HCT116 (cell line): ENCODE data around the gene ZWILCH. TPM values are rescaled to one million over a fixed set of nuclear protein-coding genes. Genes with fewer than 3 reads are reported as not detected.

Experiments
- ATAC-seq: fragments of 200-7000 bp; cut with Tn5 transposase; 2 replicates; pipeline ENCODE4 v1.9.1; 2020; ENCODE audit warnings: mild to moderate bottlenecking, moderate library complexity
- BruUV-seq: library from RNA; stranded (reverse); fragments of 400-500 nt; replicated peaks from 2 replicates; lab custom pipeline; 2021; lab: Mats Ljungman, UMichigan
- CTCF ChIA-PET: fragments of 300-600 bp; sonication (Branson Sonifier 250); formaldehyde crosslinking; loops from one replicate; lab custom pipeline; 2021; ENCODE audit warnings: antibody characterized with exemption; lab: Charles Lee
- POLR2A ChIA-PET: fragments of 300-600, 350-600 bp; sonication (Branson Sonifier 250); formaldehyde crosslinking; loops from one replicate; lab custom pipeline; 2021; ENCODE audit warnings: antibody characterized with exemption; lab: Charles Lee
- RAD21 ChIA-PET, 2 experiments: fragments of 300-600 bp; sonication (Branson Sonifier 250); formaldehyde crosslinking; loops; one replicate each; lab custom pipeline; 2023; ENCODE audit warnings: low total read pairs in 2 of 2; ENCODE audit not compliant: uncharacterized antibody in 2 of 2, unreplicated experiment in 2 of 2, low non-redundant PET in 1 of 2; lab: Charles Lee
- DNase-seq: peaks from one replicate; pipeline ENCODE4 v3.0.0-alpha.2; 2010; ENCODE audit warnings: low read depth, low spot score
- H2AFZ ChIP-seq: fragments of 200-600 bp; shearing (Covaris generic), sonication (generic); 2 replicates; pipeline ENCODE4 v1.6.1; 2017; ENCODE audit warnings: low read depth, mixed run types, mixed read lengths, antibody characterized with exemption, low read length; ENCODE audit not compliant: poor library complexity, severe bottlenecking
- H3K27ac ChIP-seq: 2 replicates; pipeline ENCODE4 v1.5.1; 2012; ENCODE audit warnings: low read depth, low read length
- H3K27me3 ChIP-seq: fragments of 200-600 bp; sonication (generic); 2 replicates; pipeline ENCODE4 v1.6.1; 2016; ENCODE audit warnings: mixed run types, low read length, mixed read lengths; ENCODE audit not compliant: insufficient read depth
- H3K36me3 ChIP-seq, 2 experiments: fragments of 200-500 bp in 1 of 2; fragments of 200-600 bp in 1 of 2; sonication (Bioruptor generic) in 1 of 2; sonication (generic) in 1 of 2; 2 replicates each; pipeline versions ENCODE4 v1.5.1 to v1.6.1; 2014 to 2016; ENCODE audit warnings: low read length in 2 of 2, inconsistent platforms in 1 of 2, mixed read lengths in 1 of 2, mixed run types in 1 of 2; ENCODE audit not compliant: insufficient read depth in 2 of 2, control insufficient read depth in 1 of 2
- H3K4me1 ChIP-seq, 2 experiments: fragments of 200-600 bp in 1 of 2; sonication (generic) in 1 of 2; 2 replicates each; pipeline versions ENCODE4 v1.5.1 to v1.6.1; 2012 to 2017; ENCODE audit warnings: low read length in 2 of 2, inconsistent platforms in 1 of 2, mild to moderate bottlenecking in 1 of 2, mixed read lengths in 1 of 2, mixed run types in 1 of 2, moderate library complexity in 1 of 2; ENCODE audit not compliant: insufficient read depth in 2 of 2, control insufficient read depth in 1 of 2
- H3K4me2 ChIP-seq: fragments of 200-600 bp; sonication (generic); 2 replicates; pipeline ENCODE4 v1.6.1; 2017; ENCODE audit warnings: mixed run types, low read length, mixed read lengths
- H3K4me3 ChIP-seq, 2 experiments: fragments of 200-600 bp in 1 of 2; sonication (generic) in 1 of 2; replicated peaks in 1 of 2; 2 replicates each; pipeline ENCODE4 v1.5.1; 2011 to 2016; ENCODE audit warnings: low read length in 2 of 2, control low read depth in 1 of 2, low read depth in 1 of 2, mild to moderate bottlenecking in 1 of 2, mixed read lengths in 1 of 2, mixed run types in 1 of 2
- H3K79me2 ChIP-seq: fragments of 200-600 bp; sonication (generic); 2 replicates; pipeline ENCODE4 v1.6.1; 2017; ENCODE audit warnings: mild to moderate bottlenecking, mixed run types, low read length, moderate library complexity, mixed read lengths; ENCODE audit not compliant: insufficient read depth
- H3K9ac ChIP-seq: fragments of 200-600 bp; sonication (generic); 2 replicates; pipeline ENCODE4 v1.6.1; 2016; ENCODE audit warnings: low read length, mixed read lengths
- H3K9me2 ChIP-seq: fragments of 200-600 bp; sonication (generic), shearing (Covaris generic); 2 replicates; pipeline ENCODE4 v1.6.1; 2017; ENCODE audit warnings: mixed run types, mild to moderate bottlenecking, moderate library complexity; ENCODE audit not compliant: insufficient read depth
- H3K9me3 ChIP-seq, 2 experiments: fragments of 200-500 bp in 1 of 2; fragments of 200-600 bp in 1 of 2; sonication (Bioruptor generic) in 1 of 2; sonication (generic) in 1 of 2; 2 replicates each; pipeline ENCODE4 v1.6.1; 2014 to 2017; ENCODE audit warnings: low read length in 2 of 2, mixed read lengths in 2 of 2, inconsistent platforms in 1 of 2, low read depth in 1 of 2, mild to moderate bottlenecking in 1 of 2, mixed run types in 1 of 2, moderate library complexity in 1 of 2; ENCODE audit not compliant: control insufficient read depth in 1 of 2, insufficient read depth in 1 of 2
- H4K20me1 ChIP-seq: fragments of 200-600 bp; sonication (generic), shearing (Covaris generic); 2 replicates; pipeline ENCODE4 v1.6.1; 2017; ENCODE audit warnings: mixed run types, mild to moderate bottlenecking, moderate library complexity; ENCODE audit not compliant: insufficient read depth
- ATF3 ChIP-seq: IDR thresholded peaks from 2 replicates; pipeline ENCODE4 v1.6.1; 2012
- EGR1 ChIP-seq: IDR thresholded peaks from 2 replicates; pipeline ENCODE4 v1.6.1; 2012; ENCODE audit warnings: low read depth
- EZH2 ChIP-seq: fragments of 200-600 bp; sonication (generic); IDR thresholded peaks from 2 replicates; pipeline ENCODE4 v1.6.1; 2017; ENCODE audit warnings: antibody characterized with exemption, mixed run types
- FOSL1 ChIP-seq: IDR thresholded peaks from 2 replicates; pipeline ENCODE4 v1.6.1; 2012; ENCODE audit warnings: low read depth
- JUND ChIP-seq: IDR thresholded peaks from 2 replicates; pipeline ENCODE4 v1.6.1; 2012
- MAX ChIP-seq: IDR thresholded peaks from 2 replicates; pipeline ENCODE4 v1.6.1; 2012
- POLR2A ChIP-seq: IDR thresholded peaks from 2 replicates; pipeline ENCODE4 v1.7.0; 2011; ENCODE audit warnings: borderline replicate concordance; ENCODE audit not compliant: insufficient read depth, insufficient read length; ENCODE audit errors: extremely low read depth
- POLR2AphosphoS5 ChIP-seq: IDR thresholded peaks from 2 replicates; pipeline ENCODE4 v1.6.1; 2011; ENCODE audit warnings: mild to moderate bottlenecking, low read depth, low read length, moderate library complexity
- SIN3A ChIP-seq: IDR thresholded peaks from 2 replicates; pipeline ENCODE4 v1.6.1; 2012; ENCODE audit warnings: low read depth
- SRF ChIP-seq: IDR thresholded peaks from 2 replicates; pipeline ENCODE4 v1.6.1; 2012; ENCODE audit warnings: low read depth
- TCF7L2 ChIP-seq: IDR thresholded peaks from 2 replicates; pipeline ENCODE4 v1.7.0; 2011; ENCODE audit warnings: borderline replicate concordance, inconsistent platforms; ENCODE audit not compliant: insufficient read depth, insufficient read length; ENCODE audit errors: extremely low read depth
- YY1 ChIP-seq: IDR thresholded peaks from 2 replicates; pipeline ENCODE4 v1.6.1; 2011; ENCODE audit warnings: low read length, low read depth, moderate library complexity, mild to moderate bottlenecking; ENCODE audit not compliant: insufficient replicate concordance; ENCODE audit errors: extremely low read depth
- ZFX ChIP-seq: fragments of 450-650 bp; IDR thresholded peaks from 2 replicates; pipeline ENCODE4 v1.6.1; 2017
- intact Hi-C: fragments of 100-400 bp; cut with micrococcal nuclease; formaldehyde crosslinking; loops from 2 replicates; pipeline ENCODE4 v1.10.0; 2022
- total RNA-seq: library from RNA; stranded (reverse); gene quantifications from one replicate; pipeline ENCODE4 v1.2.1, GENCODE V29; 2021; ENCODE audit not compliant: unreplicated experiment

The ZWILCH gene
- total RNA-seq, 1 experiment from 2014 or later = 25.8 TPM

GRCh38 chr15:66563126-66563525 is 58.0 kb downstream of the ZWILCH start:
- Histone ChIP-seq H3K4me2 (no peak overlapping the region), H3K4me3 (no peak overlapping the region), H4K20me1 (no peaks in the 10 kb centered on the region), H3K9ac (no peak overlapping the region), H3K9me2 (no peaks in the 10 kb centered on the region), H2AFZ (no peak overlapping the region), H3K27me3 (no peaks in the 10 kb centered on the region), H3K4me1 (peaks cover 0 to 5% of the 10 kb centered on the region in 2 experiments; a peak in 1 of 4 replicates), H3K27ac (no peak overlapping the region), H3K79me2 (no peaks in the 10 kb centered on the region), H3K9me3 (no peaks in the 10 kb centered on the region), H3K36me3 (no peaks in the 10 kb centered on the region)
- intact Hi-C loops = no loop called here
- TF ChIP-seq FOSL1 (no peak), SIN3A (no peak), TCF7L2 (no peak), ATF3 (no peak), JUND (no peak), SRF (no peak), POLR2AphosphoS5 (no peak), POLR2A (no peak)
- ChIA-PET RAD21 (no interaction called here), CTCF (no interaction called here), POLR2A (no interaction called here)
- DNase-seq (no peak), ATAC-seq (no peak)
- BruUV-seq = no TSS peak

- Histone ChIP-seq H3K9ac (no peak overlapping the region), H4K20me1 (no peaks in the 10 kb centered on the region), H3K36me3 (no peaks in the 10 kb centered on the region), H2AFZ (no peak overlapping the region), H3K9me3 (no peaks in the 10 kb centered on the region), H3K4me1 (peaks cover 0 to 5% of the 10 kb centered on the region in 2 experiments; a peak in 1 of 4 replicates), H3K27ac (no peak overlapping the region), H3K4me3 (no peak overlapping the region), H3K9me2 (no peaks in the 10 kb centered on the region), H3K4me2 (no peak overlapping the region), H3K27me3 (no peaks in the 10 kb centered on the region), H3K79me2 (no peaks in the 10 kb centered on the region)
- no TSS peak for BruUV-seq
- intact Hi-C loops = no loop called here
- ChIA-PET CTCF (no interaction called here), POLR2A (no interaction called here), RAD21 (no interaction called here)
- no peak for DNase-seq
- TF ChIP-seq YY1 = no peak
- no peak for TF ChIP-seq ZFX
- TF ChIP-seq EGR1 = no peak
- TF ChIP-seq EZH2 = no peak
- no peak for TF ChIP-seq TCF7L2
- TF ChIP-seq MAX = no peak
- ATAC-seq = no peak
These were observed 58.5 kb downstream of the ZWILCH start for GRCh38 chr15:66563566-66564110.
